Left ventricle myocardium inferior (tissue), 1 donor: ENCODE results near the gene ZNF664. TPM values are rescaled to one million over a fixed set of nuclear protein-coding genes. Genes with fewer than 3 reads are reported as not detected.
A peak's percentile ranks its signal among the peaks of the same experiment; 100 is the strongest.
"Not testable (repeated sequence)": the region's sequence is repeated elsewhere in the genome, so short reads cannot be mapped to it uniquely, and the experiment has no call there.

Source experiments
- DNase-seq: peaks from one replicate; pipeline ENCODE4 v3.0.0-alpha.2; 2020
- H3K27ac ChIP-seq: fragments of 200-600 bp; replicated peaks from 2 replicates; pipeline ENCODE4 v1.8.0; 2021
- H3K27me3 ChIP-seq: fragments of 200-600 bp; 2 replicates; pipeline ENCODE4 v1.8.0; 2021; ENCODE audit warnings: low read depth
- H3K36me3 ChIP-seq: fragments of 200-600 bp; 2 replicates; pipeline ENCODE4 v1.8.0; 2021
- H3K4me1 ChIP-seq: fragments of 200-600 bp; 2 replicates; pipeline ENCODE4 v1.8.0; 2021
- H3K4me3 ChIP-seq: fragments of 200-600 bp; 2 replicates; pipeline ENCODE4 v1.8.0; 2021; ENCODE audit warnings: mild to moderate bottlenecking, moderate library complexity
- H3K9me3 ChIP-seq: fragments of 200-600 bp; replicated peaks from 2 replicates; pipeline ENCODE4 v1.8.0; 2021
- intact Hi-C: fragments of 100-400 bp; cut with micrococcal nuclease; formaldehyde crosslinking; loops from one replicate; pipeline ENCODE4 v1.11.0; 2022
- total RNA-seq: library from RNA; stranded (reverse); fragmentation: NEBNext Ultra II Directional; extraction: Animal tissue kit (Norgen Biotek cat#: 25700); gene quantifications from one replicate; pipeline ENCODE4 v1.2.1, GENCODE V29; 2021
- TF ChIP-seq, protein P1 (sequence below): fragments of 200-600 bp; IDR thresholded peaks from 2 replicates; pipeline ENCODE4 v1.8.0; 2021; ENCODE audit warnings: antibody characterized with exemption, mild to moderate bottlenecking, borderline replicate concordance
- donor health status: DM: no; HTN: yes; CAD: no; lungs with severe emphysema.

ZNF664 gene
- total RNA-seq, 1 donor from 2014 or later, result 80.7 TPM

DNA sequence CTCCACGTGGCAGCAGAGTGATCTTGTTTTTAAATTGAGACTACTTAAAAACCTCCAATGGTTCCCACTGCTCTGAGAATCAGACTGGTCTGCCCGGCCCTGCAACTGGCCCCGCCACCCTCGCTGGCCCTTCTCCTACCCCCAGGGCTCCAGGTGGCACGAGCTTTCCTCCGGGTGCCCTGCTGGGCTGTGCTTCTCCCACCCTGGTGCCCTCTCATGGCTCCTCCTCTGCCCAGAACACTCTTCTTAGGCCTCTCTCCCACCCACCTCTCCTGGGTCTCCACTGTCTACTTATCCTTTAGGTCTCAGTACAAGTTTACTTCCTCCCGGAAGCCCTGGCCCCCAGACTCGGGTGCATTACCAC, 26.9 kb upstream of the ZNF664 start:
- intact Hi-C loops, result no loop called here
- H3K27me3 ChIP-seq, result no peaks in the 10 kb centered on the region
- H3K9me3 ChIP-seq, result peaks cover 4% of the 10 kb centered on the region
- TF ChIP-seq, protein P1, sequence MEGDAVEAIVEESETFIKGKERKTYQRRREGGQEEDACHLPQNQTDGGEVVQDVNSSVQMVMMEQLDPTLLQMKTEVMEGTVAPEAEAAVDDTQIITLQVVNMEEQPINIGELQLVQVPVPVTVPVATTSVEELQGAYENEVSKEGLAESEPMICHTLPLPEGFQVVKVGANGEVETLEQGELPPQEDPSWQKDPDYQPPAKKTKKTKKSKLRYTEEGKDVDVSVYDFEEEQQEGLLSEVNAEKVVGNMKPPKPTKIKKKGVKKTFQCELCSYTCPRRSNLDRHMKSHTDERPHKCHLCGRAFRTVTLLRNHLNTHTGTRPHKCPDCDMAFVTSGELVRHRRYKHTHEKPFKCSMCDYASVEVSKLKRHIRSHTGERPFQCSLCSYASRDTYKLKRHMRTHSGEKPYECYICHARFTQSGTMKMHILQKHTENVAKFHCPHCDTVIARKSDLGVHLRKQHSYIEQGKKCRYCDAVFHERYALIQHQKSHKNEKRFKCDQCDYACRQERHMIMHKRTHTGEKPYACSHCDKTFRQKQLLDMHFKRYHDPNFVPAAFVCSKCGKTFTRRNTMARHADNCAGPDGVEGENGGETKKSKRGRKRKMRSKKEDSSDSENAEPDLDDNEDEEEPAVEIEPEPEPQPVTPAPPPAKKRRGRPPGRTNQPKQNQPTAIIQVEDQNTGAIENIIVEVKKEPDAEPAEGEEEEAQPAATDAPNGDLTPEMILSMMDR, result no peak
- DNase-seq, result no peak
- H3K4me3 ChIP-seq, result no peak overlapping the region
- H3K36me3 ChIP-seq, result peaks cover 44% of the 10 kb centered on the region
- peak overlapping the region; percentile 58 for H3K27ac ChIP-seq
- H3K4me1 ChIP-seq, result peaks cover 51% of the 10 kb centered on the region

DNA sequence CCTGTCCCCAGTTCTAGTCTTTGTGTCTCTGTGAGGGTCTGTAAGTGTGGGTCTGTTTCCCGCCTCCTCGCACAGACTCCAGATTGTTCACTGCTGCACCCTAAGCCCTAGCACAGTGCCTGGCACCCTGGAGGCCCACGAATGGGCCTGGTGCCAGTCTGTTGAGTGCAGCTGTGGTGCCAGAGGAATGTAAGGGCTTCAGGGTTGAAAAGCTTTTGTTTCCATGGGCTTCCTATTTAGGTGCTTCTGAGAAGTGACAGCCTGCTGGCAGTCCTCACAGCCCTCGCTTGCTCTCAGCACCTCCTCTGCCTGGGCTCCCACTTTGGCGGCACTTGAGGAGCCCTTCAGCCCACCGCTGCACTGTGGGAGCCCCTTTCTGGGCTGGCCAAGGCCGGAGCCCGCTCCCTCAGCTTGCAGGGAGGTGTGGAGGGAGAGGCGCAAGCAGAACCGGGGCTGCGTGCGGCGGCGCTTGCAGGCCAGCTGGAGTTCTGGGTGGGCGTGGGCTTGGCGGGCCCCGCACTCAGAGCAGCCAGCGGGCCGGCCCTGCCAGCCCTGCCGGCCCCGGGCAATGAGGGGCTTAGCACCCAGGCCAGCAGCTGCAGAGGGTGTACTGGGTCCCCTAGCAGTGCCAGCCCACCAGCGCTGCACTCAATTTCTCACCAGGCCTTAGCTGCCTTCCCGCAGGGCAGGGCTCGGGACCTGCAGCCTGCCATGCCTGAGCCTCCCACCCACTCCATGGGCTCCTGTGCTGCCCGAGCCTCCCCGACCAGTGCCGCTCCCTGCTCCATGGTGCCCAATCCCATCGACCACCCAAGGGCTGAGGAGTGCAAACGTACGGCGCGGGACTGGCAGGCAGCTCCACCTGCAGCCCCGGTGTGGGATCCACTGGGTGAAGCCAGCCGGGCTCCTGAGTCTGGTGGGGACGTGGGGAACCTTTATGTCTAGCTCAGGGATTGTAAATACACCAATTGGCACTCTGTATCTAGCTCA, 26.2 kb upstream of the ZNF664 start:
- H3K4me3 ChIP-seq, result not testable (repeated sequence)

DNA sequence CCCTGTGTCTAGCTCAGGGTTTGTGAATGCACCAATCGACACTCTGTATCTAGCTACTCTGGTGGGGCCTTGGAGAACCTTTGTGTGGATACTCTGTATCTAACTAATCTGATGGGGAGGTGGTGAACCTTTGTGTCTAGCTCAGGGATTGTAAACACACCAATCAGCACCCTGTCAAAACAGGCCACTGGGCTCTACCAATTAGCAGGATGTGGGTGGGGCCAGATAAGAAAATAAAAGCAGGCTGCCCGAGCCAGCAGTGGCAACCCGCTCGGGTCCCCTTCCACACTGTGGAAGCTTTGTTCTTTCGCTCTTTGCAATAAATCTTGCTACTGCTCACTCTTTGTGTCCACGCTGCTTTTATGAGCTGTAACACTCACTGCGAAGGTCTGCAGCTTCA, 25.5 kb upstream of the ZNF664 start:
- Histone ChIP-seq H3K36me3 (peaks cover 30% of the 10 kb centered on the region), H3K4me1 (peaks cover 65% of the 10 kb centered on the region)
- H3K27me3 ChIP-seq, intact Hi-C loops, H3K27ac ChIP-seq, H3K9me3 ChIP-seq, DNase-seq, H3K4me3 ChIP-seq: not testable (repeated sequence)

More for the DNA sequence above, 26.2 kb upstream of the ZNF664 start:
- H3K9me3 ChIP-seq, intact Hi-C loops, H3K27me3 ChIP-seq: not testable (repeated sequence)
- peaks cover 37% of the 10 kb centered on the region for H3K36me3 ChIP-seq
- peak overlapping the region; percentile 58 for H3K27ac ChIP-seq
- peak; percentile 44 for DNase-seq
- H3K4me1 ChIP-seq, result peaks cover 58% of the 10 kb centered on the region

DNA sequence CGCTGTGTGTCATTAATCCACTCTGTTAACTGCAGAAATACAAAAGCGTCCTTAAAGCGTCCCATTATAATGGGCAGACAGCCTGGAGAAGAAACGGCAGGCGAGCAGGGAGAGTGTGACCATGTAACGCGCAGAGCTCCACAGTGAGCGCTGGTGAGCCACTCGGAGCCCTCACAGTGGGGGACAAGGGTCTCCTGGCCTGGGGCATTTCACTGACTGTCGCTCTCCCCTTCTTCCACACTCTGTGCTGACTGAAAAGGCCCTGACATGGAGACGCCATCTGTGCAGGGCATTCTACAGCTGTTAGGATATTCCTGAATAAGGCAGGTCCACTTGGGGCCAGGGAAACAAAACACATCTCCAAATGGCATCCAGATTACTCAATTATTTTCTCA, 24.6 kb upstream of the ZNF664 start:
- no peaks in the 10 kb centered on the region for H3K9me3 ChIP-seq
- H3K27me3 ChIP-seq, result no peaks in the 10 kb centered on the region
- no peak overlapping the region for H3K4me3 ChIP-seq
- no peak overlapping the region for H3K27ac ChIP-seq
- no peak for DNase-seq
- peaks cover 21% of the 10 kb centered on the region for H3K36me3 ChIP-seq
- intact Hi-C loops, result no loop called here
- TF ChIP-seq, protein P1, result no peak
- H3K4me1 ChIP-seq, result peaks cover 73% of the 10 kb centered on the region

DNA sequence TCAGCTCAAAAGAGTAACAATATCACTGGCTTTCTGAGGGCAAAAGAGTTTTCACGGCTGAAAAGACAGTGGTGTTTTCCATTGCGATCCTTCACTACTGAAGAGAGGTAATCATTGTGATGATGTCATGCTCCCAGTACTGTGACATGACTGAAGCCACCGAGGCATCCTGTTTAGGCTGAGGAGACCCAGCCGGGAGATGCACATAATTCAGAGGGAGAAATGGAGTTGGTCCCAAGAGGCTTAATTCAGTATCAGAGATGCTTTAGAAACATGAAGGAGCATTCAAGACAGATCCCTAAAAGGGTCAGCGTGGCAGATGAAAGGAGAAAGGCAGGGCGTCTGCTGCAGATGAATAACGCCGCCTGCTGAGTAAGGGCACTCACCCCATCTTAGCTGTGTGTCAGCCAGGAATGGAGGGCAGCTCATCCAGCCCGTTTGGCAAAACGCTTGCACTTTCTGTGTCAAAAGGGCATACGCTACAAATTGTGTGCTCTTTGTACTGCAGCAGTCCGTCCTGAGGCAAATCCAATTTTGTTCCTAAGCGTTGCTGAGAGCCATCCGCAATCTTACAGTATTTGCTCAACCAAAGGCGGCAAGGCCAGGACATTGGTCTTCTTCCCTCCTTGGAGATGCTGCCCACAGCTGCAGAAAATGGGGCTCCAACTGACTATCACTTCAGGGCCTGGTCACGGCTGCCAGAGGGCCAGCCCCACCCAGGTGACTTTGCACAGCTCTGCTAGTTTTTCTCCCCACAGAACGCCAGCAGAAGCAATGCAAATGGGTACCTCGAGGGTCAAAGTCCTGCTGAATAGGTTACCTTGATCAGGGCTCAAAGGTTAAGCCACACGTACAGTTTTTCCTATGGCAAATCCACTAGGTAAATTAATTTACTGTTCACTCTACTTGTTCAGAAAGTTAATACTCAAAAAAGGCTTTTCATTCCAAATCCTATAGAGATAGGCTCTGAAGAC, 23.9 kb upstream of the ZNF664 start:
- no peak overlapping the region for H3K27ac ChIP-seq
- intact Hi-C loops, result no loop called here
- TF ChIP-seq, protein P1, result no peak
- DNase-seq, result no peak
- no peaks in the 10 kb centered on the region for H3K27me3 ChIP-seq
- peaks cover 80% of the 10 kb centered on the region for H3K4me1 ChIP-seq
- H3K36me3 ChIP-seq, result peaks cover 15% of the 10 kb centered on the region
- no peak overlapping the region for H3K4me3 ChIP-seq
- H3K9me3 ChIP-seq, result no peaks in the 10 kb centered on the region

DNA sequence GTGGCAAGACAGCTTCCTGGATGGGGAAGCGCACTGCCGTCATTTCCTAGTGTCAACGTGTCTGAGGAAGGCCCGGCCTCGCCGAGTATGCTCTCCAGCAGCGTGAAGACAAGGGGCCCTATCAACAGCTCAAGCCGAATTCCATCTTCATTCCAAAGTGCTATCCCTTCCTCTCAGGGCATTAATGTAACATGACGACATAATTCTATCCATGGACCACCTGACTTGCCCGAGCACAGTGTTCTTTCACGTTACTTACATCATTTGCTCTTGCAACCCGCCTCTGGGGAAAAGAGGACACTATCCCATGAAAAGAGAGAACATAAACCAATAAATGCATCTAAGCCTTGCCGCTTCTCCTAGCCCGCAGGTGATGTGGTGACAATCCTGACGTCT, 23.2 kb upstream of the ZNF664 start:
- no peaks in the 10 kb centered on the region for H3K27me3 ChIP-seq
- intact Hi-C loops, result no loop called here
- H3K9me3 ChIP-seq, result no peaks in the 10 kb centered on the region
- no peak for DNase-seq
- H3K4me3 ChIP-seq, result no peak overlapping the region
- H3K27ac ChIP-seq, result peak overlapping the region; percentile 37
- TF ChIP-seq, protein P1, result no peak
- H3K4me1 ChIP-seq, result peaks cover 87% of the 10 kb centered on the region
- peaks cover 9% of the 10 kb centered on the region for H3K36me3 ChIP-seq
